Parathyroid adenoma (tissue), 2 donors: ENCODE data around the gene MVP.

Source experiments
- H2AFZ ChIP-seq: fragments of 300-600 bp; sonication (generic); one replicate; pipeline ENCODE4 v1.7.0; 2017; ENCODE audit warnings: antibody characterized with exemption, mild to moderate bottlenecking
- H3K27ac ChIP-seq: fragments of 300-600 bp; sonication (generic); one replicate; pipeline ENCODE4 v1.7.0; 2017
- H3K27me3 ChIP-seq: fragments of 300-600 bp; sonication (generic); one replicate; pipeline ENCODE4 v1.7.0; 2017; ENCODE audit warnings: low read length; ENCODE audit not compliant: control insufficient read depth, insufficient read depth
- H3K36me3 ChIP-seq: fragments of 300-600 bp; sonication (generic); one replicate; pipeline ENCODE4 v1.7.0; 2017; ENCODE audit warnings: low read length; ENCODE audit not compliant: control insufficient read depth, insufficient read depth
- H3K4me1 ChIP-seq: fragments of 300-600 bp; sonication (generic); one replicate; pipeline ENCODE4 v1.7.0; 2017; ENCODE audit warnings: control low read depth
- H3K4me2 ChIP-seq: fragments of 300-600 bp; sonication (generic); one replicate; pipeline ENCODE4 v1.7.0; 2017; ENCODE audit warnings: low read length
- H3K4me3 ChIP-seq: fragments of 300-600 bp; sonication (generic); one replicate; pipeline ENCODE4 v1.7.0; 2017; ENCODE audit warnings: low read depth, low read length
- H3K79me2 ChIP-seq: fragments of 300-600 bp; sonication (generic); one replicate; pipeline ENCODE4 v1.7.0; 2017; ENCODE audit warnings: control low read depth
- H3K9ac ChIP-seq: fragments of 300-600 bp; sonication (generic); one replicate; pipeline ENCODE4 v1.7.0; 2017; ENCODE audit warnings: mild to moderate bottlenecking
- H3K9me3 ChIP-seq: fragments of 300-600 bp; sonication (generic); one replicate; pipeline ENCODE4 v1.7.0; 2017; ENCODE audit warnings: low read length; ENCODE audit not compliant: control insufficient read depth
- CTCF ChIP-seq: fragments of 300-600 bp; sonication (generic); IDR thresholded peaks from one replicate; pipeline ENCODE4 v1.7.0; 2017; ENCODE audit warnings: antibody characterized with exemption, mild to moderate bottlenecking
- donor health status: primary hyperparathyroidism.

The MVP gene

GRCh38 chr16:29824589-29825144 is 4.4 kb downstream of the MVP start:
- H3K9ac ChIP-seq, result no peak overlapping the region
- no peaks in the 10 kb centered on the region for H3K9me3 ChIP-seq
- H3K27ac ChIP-seq, result peak overlapping the region; percentile 26
- no peaks in the 10 kb centered on the region for H3K27me3 ChIP-seq
- no peak overlapping the region for H3K4me3 ChIP-seq
- H2AFZ ChIP-seq, result no peak overlapping the region
- peaks cover 14% of the 10 kb centered on the region for H3K4me1 ChIP-seq
- no peaks in the 10 kb centered on the region for H3K36me3 ChIP-seq
- H3K4me2 ChIP-seq, result no peak overlapping the region
- TF ChIP-seq CTCF, result no peak
- peaks cover 63% of the 10 kb centered on the region for H3K79me2 ChIP-seq

- no peak overlapping the region for H3K4me3 ChIP-seq
- H3K4me1 ChIP-seq, result peaks cover 14% of the 10 kb centered on the region
- no peak overlapping the region for H3K9ac ChIP-seq
Observed at GRCh38 chr16:29825145-29826044, 5.1 kb downstream of the MVP start.

GRCh38 chr16:29826342-29826695 is 6.1 kb downstream of the MVP start:
- Histone ChIP-seq H3K79me2 (peaks cover 72% of the 10 kb centered on the region), H3K9me3 (no peaks in the 10 kb centered on the region), H3K4me3 (no peak overlapping the region), H3K4me2 (no peak overlapping the region), H3K36me3 (no peaks in the 10 kb centered on the region), H3K27ac (no peak overlapping the region), H3K9ac (no peak overlapping the region), H2AFZ (no peak overlapping the region), H3K4me1 (peaks cover 12% of the 10 kb centered on the region), H3K27me3 (no peaks in the 10 kb centered on the region)
- TF ChIP-seq CTCF, result no peak

More at GRCh38 chr16:29825145-29826044, 5.1 kb downstream of the MVP start:
- TF ChIP-seq CTCF, result no peak
- Histone ChIP-seq H3K27ac (peak overlapping the region; percentile 26), H3K4me2 (no peak overlapping the region), H3K27me3 (no peaks in the 10 kb centered on the region), H3K9me3 (no peaks in the 10 kb centered on the region), H3K79me2 (peaks cover 70% of the 10 kb centered on the region), H3K36me3 (no peaks in the 10 kb centered on the region), H2AFZ (no peak overlapping the region)

GRCh38 chr16:29830774-29831173 is 10.5 kb downstream of the MVP start:
- no peak overlapping the region for H3K4me2 ChIP-seq
- H3K4me1 ChIP-seq, result no peaks in the 10 kb centered on the region
- TF ChIP-seq CTCF, result no peak
- H3K27ac ChIP-seq, result no peak overlapping the region
- H3K9me3 ChIP-seq, result no peaks in the 10 kb centered on the region
- H3K4me3 ChIP-seq, result no peak overlapping the region
- H3K9ac ChIP-seq, result no peak overlapping the region
- H3K27me3 ChIP-seq, result no peaks in the 10 kb centered on the region
- no peak overlapping the region for H2AFZ ChIP-seq
- H3K79me2 ChIP-seq, result peaks cover 42% of the 10 kb centered on the region
- H3K36me3 ChIP-seq, result no peaks in the 10 kb centered on the region
